ENCODE results near the gene FRMD3. TPM values are rescaled to one million over a fixed set of nuclear protein-coding genes. Genes with fewer than 3 reads are reported as not detected.
A peak's percentile ranks its signal among the peaks of the same experiment; 100 is the strongest.

Gene FRMD3
- total and polyA plus RNA-seq, 8 donors, result 1.3 to 18.0 (median 4.1) TPM

GRCh38 chr9:83334320-83334719 is 203.9 kb downstream of the FRMD3 start:
- H3K9me3 ChIP-seq, result no peaks in the 10 kb centered on the region
- intact Hi-C loops (cut with DNase I; ENCODE audit: low total_unique reads), result loop anchor here (5.0 to 10.0 kb wide), 2 partner anchors 208 to 310 kb away; no protein-coding TSS in a partner anchor
- WGBS, 5 donors, result 1 to 6% (median 3%) methylated on average over 4 of the region's 4 CpGs
- no peaks in the 10 kb centered on the region for H3K4me1 ChIP-seq
- TF ChIP-seq EP300 (IDR thresholded peaks at IDR 0.05) (no peak), POLR2AphosphoS5 (IDR thresholded peaks at IDR 0.05) (peak in 1 of 3 donors; percentile 63), CTCF (IDR thresholded peaks at IDR 0.05) (peak in 5 of 7 experiments; percentile 83 to 94 (median 88)), POLR2A (IDR thresholded peaks at IDR 0.05) (no peak)
- H3K36me3 ChIP-seq, result no peaks in the 10 kb centered on the region
- peak; percentile 86 to 89 for DNase-seq
- no peak overlapping the region for H3K27ac ChIP-seq
- no peak overlapping the region for H3K4me3 ChIP-seq
- H3K27me3 ChIP-seq, result no peaks in the 10 kb centered on the region

DNA sequence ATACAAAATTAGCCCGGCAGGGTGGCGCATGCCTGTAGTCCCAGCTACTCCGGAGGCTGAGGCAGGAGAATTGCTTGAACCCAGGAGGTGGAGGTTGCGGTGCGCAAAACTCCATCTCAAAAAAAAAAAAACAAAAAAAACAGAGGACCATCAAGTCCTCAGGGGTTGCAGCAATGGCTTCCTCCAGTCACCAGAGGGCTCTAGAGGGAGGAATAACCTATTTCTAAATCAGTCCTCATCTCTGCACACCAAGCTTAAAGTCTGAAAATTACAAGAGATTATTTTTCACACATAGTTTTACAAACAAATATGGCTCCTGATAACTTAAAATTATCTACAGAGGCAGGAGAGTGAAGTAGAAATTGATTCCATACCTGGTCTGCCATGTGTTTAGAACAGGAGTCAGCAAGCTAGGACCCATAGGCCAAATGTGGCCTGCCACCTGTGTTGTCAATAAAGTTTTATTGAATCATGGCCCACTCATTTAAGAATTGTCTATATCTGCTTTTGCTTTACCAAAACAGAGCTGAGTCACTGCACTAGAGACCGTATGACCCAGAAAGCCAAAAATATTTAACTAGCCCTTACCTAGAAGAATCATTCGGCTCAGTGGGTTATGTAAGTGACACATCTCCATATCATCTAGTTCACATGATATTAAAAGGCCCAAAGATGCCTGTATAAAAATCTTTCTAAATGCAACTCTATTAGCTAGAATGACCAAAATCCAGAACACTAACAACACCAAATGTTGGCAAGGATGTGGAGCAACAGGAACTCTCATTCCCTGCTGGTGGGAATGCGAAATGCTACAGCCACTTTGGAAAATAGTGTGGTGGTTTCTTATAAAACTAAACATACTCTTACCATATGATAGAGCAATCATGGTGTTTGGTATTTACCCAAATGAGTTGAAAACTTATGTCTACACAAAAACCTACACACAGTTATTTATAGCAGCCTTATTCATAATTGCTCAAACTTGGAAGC is 207.7 kb downstream of the FRMD3 start:
- no peak for TF ChIP-seq POLR2A (IDR thresholded peaks at IDR 0.05)
- TF ChIP-seq POLR2AphosphoS5 (IDR thresholded peaks at IDR 0.05), result no peak
- TF ChIP-seq CTCF (IDR thresholded peaks at IDR 0.05), result no peak
- TF ChIP-seq EP300 (IDR thresholded peaks at IDR 0.05), result no peak
- Histone ChIP-seq H3K36me3 (no peaks in the 10 kb centered on the region), H3K4me3 (no peak overlapping the region), H3K27me3 (no peaks in the 10 kb centered on the region), H3K9me3 (no peaks in the 10 kb centered on the region), H3K4me1 (no peaks in the 10 kb centered on the region), H3K27ac (no peak overlapping the region)
- DNase-seq, result no peak
- intact Hi-C loops (cut with DNase I; ENCODE audit: low total_unique reads), result loop anchor here (5.0 to 10.0 kb wide), 2 partner anchors 212 to 314 kb away; no protein-coding TSS in a partner anchor
- WGBS, 5 donors, result 95 to 98% (median 97%) methylated on average over 8 of the region's 8 CpGs

- Histone ChIP-seq H3K4me1 (no peaks in the 10 kb centered on the region), H3K4me3 (no peak overlapping the region), H3K9me3 (no peaks in the 10 kb centered on the region), H3K27ac (no peak overlapping the region), H3K36me3 (no peaks in the 10 kb centered on the region), H3K27me3 (no peaks in the 10 kb centered on the region)
- intact Hi-C loops (cut with DNase I; ENCODE audit: low total_unique reads), result no loop called here
- DNase-seq, result no peak
- TF ChIP-seq EP300 (IDR thresholded peaks at IDR 0.05), result no peak
- TF ChIP-seq POLR2A (IDR thresholded peaks at IDR 0.05), result no peak
- WGBS, 5 donors, result 69 to 75% (median 72%) methylated on average over 6 of the region's 6 CpGs
Observed at GRCh38 chr9:83327750-83328622, 210.2 kb downstream of the FRMD3 start.

DNA sequence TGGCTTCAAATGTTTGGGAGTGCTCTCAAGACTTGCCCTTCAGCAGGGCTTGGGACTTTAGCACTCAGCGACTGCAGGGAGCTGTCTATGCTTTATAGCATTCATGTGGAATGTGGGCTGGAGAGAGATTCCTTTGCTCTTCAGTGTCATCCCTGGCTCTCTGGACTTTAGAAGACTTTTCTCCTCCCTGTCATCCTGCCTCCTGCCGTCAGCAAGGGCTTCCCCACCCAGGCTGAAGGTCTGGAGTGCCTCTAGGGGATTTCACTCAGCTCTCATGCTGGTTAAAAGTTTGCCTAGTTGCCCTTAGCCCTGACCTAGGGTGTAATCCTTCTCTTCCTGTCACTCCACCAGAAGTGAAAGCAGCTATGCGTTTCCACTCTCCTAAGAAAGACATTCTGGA is 210.9 kb downstream of the FRMD3 start:
- intact Hi-C loops (cut with DNase I; ENCODE audit: low total_unique reads), result no loop called here
- peak in 1 of 2 donors; percentile 13 for DNase-seq
- no peaks in the 10 kb centered on the region for H3K9me3 ChIP-seq
- TF ChIP-seq POLR2A (IDR thresholded peaks at IDR 0.05) (no peak), POLR2AphosphoS5 (IDR thresholded peaks at IDR 0.05) (no peak), CTCF (IDR thresholded peaks at IDR 0.05) (no peak), EP300 (IDR thresholded peaks at IDR 0.05) (no peak)
- H3K4me1 ChIP-seq, result no peaks in the 10 kb centered on the region
- H3K36me3 ChIP-seq, result no peaks in the 10 kb centered on the region
- WGBS, 5 donors, result 59 to 74% (median 71%) methylated on average over 3 of the region's 3 CpGs
- H3K27me3 ChIP-seq, result no peaks in the 10 kb centered on the region
- no peak overlapping the region for H3K27ac ChIP-seq
- no peak overlapping the region for H3K4me3 ChIP-seq
